ENCODE measurements around the gene INF2. TPM values are rescaled to one million over a fixed set of nuclear protein-coding genes. Genes with fewer than 3 reads are reported as not detected.

The INF2 gene
- polyA plus RNA-seq, 1 experiment = 39.9 TPM

- H3K36me3 ChIP-seq (ENCODE audit: control insufficient read depth, insufficient read depth, low read length) = no peaks in the 10 kb centered on the region; the same call in 1 of the 2 replicates
- DNase-seq (ENCODE audit: low read depth) = no peak
- ChIA-PET POLR2A (interaction anchor here (0.5 to 0.6 kb wide), 2 partner anchors 42 to 1056 kb away, joined by 4 to 6 read pairs; no protein-coding TSS in a partner anchor), CTCF (interaction anchor here (0.9 to 2.1 kb wide), 6 partner anchors 11 to 43 kb away, joined by 3 to 8 read pairs (median 4); partner anchors contain the start of gene ADSS1)
- H3K27me3 ChIP-seq (ENCODE audit: control insufficient read depth, insufficient read depth, low read length) = no peaks in the 10 kb centered on the region
- TF ChIP-seq, protein P1, sequence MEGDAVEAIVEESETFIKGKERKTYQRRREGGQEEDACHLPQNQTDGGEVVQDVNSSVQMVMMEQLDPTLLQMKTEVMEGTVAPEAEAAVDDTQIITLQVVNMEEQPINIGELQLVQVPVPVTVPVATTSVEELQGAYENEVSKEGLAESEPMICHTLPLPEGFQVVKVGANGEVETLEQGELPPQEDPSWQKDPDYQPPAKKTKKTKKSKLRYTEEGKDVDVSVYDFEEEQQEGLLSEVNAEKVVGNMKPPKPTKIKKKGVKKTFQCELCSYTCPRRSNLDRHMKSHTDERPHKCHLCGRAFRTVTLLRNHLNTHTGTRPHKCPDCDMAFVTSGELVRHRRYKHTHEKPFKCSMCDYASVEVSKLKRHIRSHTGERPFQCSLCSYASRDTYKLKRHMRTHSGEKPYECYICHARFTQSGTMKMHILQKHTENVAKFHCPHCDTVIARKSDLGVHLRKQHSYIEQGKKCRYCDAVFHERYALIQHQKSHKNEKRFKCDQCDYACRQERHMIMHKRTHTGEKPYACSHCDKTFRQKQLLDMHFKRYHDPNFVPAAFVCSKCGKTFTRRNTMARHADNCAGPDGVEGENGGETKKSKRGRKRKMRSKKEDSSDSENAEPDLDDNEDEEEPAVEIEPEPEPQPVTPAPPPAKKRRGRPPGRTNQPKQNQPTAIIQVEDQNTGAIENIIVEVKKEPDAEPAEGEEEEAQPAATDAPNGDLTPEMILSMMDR (IDR thresholded peaks at IDR 0.05; ENCODE audit: insufficient read depth, low read depth, low read length) = no peak
- H3K4me3 ChIP-seq (ENCODE audit: low read depth, low read length) = no peak overlapping the region
These were observed 8.4 kb upstream of the INF2 start for GRCh38 chr14:104680806-104681688.

- no peak overlapping the region for H3K4me3 ChIP-seq (ENCODE audit: low read depth, low read length)
- CTCF ChIA-PET = interaction anchor here (0.9 to 2.1 kb wide), 3 partner anchors 11 to 28 kb away, joined by 3 to 8 read pairs (median 3); no protein-coding TSS in a partner anchor
- DNase-seq (ENCODE audit: low read depth) = no peak
- TF ChIP-seq, protein P1 (IDR thresholded peaks at IDR 0.05; ENCODE audit: insufficient read depth, low read depth, low read length) = no peak
- POLR2A ChIA-PET = interaction anchor here (0.6 kb wide), 1 partner anchor 1056 kb away, joined by 6 read pairs; no protein-coding TSS in a partner anchor
- H3K27me3 ChIP-seq (ENCODE audit: control insufficient read depth, insufficient read depth, low read length) = no peaks in the 10 kb centered on the region
- H3K36me3 ChIP-seq (ENCODE audit: control insufficient read depth, insufficient read depth, low read length) = no peaks in the 10 kb centered on the region; the same call in 1 of the 2 replicates
These were observed 7.7 kb upstream of the INF2 start for GRCh38 chr14:104681689-104682074.

DNA sequence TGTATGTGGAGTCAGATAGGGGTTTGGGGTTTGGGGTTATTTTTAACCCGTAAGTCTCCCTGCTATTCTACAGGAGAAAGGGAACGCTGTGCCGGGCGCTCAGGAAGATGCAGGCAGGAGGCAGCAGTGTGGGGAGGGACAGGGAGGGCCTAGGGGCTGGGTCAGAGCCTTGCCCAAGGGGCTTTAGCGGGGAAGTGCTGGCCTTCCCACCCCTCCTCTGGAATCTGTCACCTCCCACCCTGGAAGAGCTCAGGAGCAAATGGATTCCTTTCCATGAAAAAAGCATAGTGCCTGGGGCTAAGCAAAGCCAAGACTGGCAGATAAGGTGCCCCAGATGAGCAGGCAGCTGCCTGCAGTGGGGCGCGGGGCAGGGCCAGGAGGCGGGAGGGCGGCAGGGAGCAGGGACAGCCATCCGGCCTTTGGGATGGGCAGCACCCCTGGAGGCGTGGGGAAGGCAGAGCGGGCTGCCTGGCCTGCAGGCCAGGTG is 7.3 kb upstream of the INF2 start:
- ChIA-PET POLR2A (interaction anchor here (0.6 kb wide), 2 partner anchors 54 to 98 kb away, joined by 3 to 4 read pairs; no protein-coding TSS in a partner anchor), CTCF (interaction anchor here (0.9 to 2.1 kb wide), 3 partner anchors 12 to 28 kb away, joined by 3 to 8 read pairs (median 3); no protein-coding TSS in a partner anchor)
- TF ChIP-seq, protein P1 (IDR thresholded peaks at IDR 0.05; ENCODE audit: insufficient read depth, low read depth, low read length) = no peak
- Histone ChIP-seq H3K36me3 (ENCODE audit: control insufficient read depth, insufficient read depth, low read length) (no peaks in the 10 kb centered on the region), H3K4me3 (ENCODE audit: low read depth, low read length) (no peak overlapping the region), H3K27me3 (ENCODE audit: control insufficient read depth, insufficient read depth, low read length) (no peaks in the 10 kb centered on the region)
- DNase-seq (ENCODE audit: low read depth) = no peak

DNA sequence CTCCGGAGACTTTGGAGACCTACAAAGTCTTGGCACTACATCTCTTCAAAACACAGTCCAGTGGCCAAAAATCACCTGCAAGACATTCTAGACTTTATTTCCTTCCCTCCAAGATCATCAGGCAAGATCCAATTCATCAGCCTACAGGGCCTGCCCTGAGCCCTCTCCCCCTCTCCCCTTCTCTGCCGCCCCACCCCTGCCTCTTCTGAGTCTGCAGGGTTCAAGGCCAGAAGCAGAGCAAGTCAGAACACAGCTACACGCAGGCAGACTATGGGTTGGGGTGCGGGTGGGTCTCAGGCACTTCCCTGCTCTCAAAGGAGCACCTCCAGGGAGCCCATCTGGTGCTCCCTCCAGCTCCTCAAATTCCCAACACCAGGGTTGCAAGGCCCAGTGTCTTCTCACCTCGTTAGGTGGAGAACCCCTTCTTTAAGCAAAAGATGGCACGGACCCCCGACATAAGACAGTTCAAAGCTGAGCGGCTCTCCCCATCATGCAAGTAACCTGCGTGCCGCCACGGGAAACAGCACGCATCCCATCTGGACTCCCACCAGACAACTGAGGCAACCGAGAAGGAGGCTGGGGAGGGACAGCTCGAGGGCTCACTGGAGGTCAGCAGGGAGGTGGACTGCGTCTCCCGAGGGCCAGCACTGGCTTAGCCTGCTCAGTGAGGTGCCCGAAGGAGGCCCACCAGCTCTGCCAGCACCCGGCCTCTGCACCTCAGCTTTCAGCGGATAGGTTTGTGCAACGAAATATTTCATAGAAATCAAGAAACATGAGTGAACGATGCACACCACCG is 5.6 kb upstream of the INF2 start:
- no peak overlapping the region for H3K4me3 ChIP-seq (ENCODE audit: low read depth, low read length)
- no peak for DNase-seq (ENCODE audit: low read depth)
- H3K27me3 ChIP-seq (ENCODE audit: control insufficient read depth, insufficient read depth, low read length) = no peaks in the 10 kb centered on the region
- H3K36me3 ChIP-seq (ENCODE audit: control insufficient read depth, insufficient read depth, low read length) = no peaks in the 10 kb centered on the region
- POLR2A ChIA-PET = no interaction called here
- TF ChIP-seq, protein P1 (IDR thresholded peaks at IDR 0.05; ENCODE audit: insufficient read depth, low read depth, low read length) = no peak
- CTCF ChIA-PET = interaction anchor here (1.3 to 1.6 kb wide), 2 partner anchors 25 to 41 kb away, joined by 4 to 5 read pairs; partner anchors contain the start of gene ADSS1

Data from BJ (cell line).